Measurements from ENCODE around the gene ISYNA1. TPM values are rescaled to one million over a fixed set of nuclear protein-coding genes. Genes with fewer than 3 reads are reported as not detected.

Gene ISYNA1
- total RNA-seq, 1 donor from 2014 or later, result 153 TPM

DNA sequence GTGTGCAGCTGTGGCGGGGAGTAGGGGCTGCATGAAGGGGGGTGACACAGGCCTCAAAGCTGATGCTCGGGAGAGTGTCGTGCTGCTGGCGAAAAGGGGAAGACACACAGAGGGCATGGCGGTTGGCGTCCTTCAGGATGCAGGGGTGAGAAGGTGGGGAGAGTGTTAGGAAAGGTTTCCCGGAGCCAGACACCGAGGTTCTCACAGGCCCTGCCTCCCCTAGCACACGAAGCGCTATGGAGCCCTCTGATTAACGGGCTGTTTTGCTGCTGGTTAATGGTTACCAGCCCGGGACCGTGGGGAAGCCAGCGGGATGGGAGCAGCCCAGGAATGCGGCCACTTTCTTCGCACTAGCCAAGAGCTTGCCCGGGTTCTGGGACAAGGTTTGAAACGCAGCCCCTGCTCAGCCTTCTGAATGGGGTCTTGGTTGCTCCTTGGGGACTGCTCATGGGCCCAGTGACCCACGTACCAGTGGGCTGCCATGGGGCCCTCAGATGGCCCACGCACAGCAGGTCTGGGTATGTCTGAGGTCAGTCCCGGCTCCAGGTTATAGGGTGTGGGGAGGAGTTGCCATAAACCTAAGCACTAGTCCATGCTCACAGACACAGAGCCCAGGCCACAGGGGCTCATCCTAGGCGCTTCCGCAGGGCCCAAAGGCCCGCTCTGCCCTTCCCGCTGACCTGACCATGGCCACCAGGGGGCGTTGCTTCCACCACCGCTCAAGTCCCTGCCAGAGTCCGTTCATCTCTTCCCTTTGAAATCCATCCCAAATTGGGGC, 31.3 kb upstream of the ISYNA1 start:
- Histone ChIP-seq H3K4me3 (ENCODE audit: insufficient read depth, low read depth, low read length) (no peak overlapping the region), H3K4me1 (ENCODE audit: insufficient read depth, low read length) (peaks cover 18% of the 10 kb centered on the region), H3K27ac (ENCODE audit: low read depth, low read length) (no peak overlapping the region), H2AFZ (ENCODE audit: low read depth, low read length) (no peak overlapping the region), H3K79me2 (ENCODE audit: insufficient read depth, low read length) (peaks cover 38% of the 10 kb centered on the region), H4K20me1 (ENCODE audit: insufficient read depth, low read length) (peaks cover 97% of the 10 kb centered on the region), H3K27me3 (ENCODE audit: insufficient read depth, low read length) (no peaks in the 10 kb centered on the region), H3K4me2 (ENCODE audit: low read length) (no peak overlapping the region), H3K36me3 (ENCODE audit: insufficient read depth, low read length) (peaks cover 3% of the 10 kb centered on the region), H3K9ac (ENCODE audit: low read length) (no peak overlapping the region), H3K9me3 (ENCODE audit: insufficient read depth, low read depth, low read length) (no peaks in the 10 kb centered on the region)
- FAIRE-seq (no peak), DNase-seq (ENCODE audit: low read depth) (no peak)
- H3K36me3 Mint-ChIP-seq (ENCODE audit: low read depth, unreplicated experiment), result peaks cover 5% of the 10 kb centered on the region
- TF ChIP-seq, protein P1, sequence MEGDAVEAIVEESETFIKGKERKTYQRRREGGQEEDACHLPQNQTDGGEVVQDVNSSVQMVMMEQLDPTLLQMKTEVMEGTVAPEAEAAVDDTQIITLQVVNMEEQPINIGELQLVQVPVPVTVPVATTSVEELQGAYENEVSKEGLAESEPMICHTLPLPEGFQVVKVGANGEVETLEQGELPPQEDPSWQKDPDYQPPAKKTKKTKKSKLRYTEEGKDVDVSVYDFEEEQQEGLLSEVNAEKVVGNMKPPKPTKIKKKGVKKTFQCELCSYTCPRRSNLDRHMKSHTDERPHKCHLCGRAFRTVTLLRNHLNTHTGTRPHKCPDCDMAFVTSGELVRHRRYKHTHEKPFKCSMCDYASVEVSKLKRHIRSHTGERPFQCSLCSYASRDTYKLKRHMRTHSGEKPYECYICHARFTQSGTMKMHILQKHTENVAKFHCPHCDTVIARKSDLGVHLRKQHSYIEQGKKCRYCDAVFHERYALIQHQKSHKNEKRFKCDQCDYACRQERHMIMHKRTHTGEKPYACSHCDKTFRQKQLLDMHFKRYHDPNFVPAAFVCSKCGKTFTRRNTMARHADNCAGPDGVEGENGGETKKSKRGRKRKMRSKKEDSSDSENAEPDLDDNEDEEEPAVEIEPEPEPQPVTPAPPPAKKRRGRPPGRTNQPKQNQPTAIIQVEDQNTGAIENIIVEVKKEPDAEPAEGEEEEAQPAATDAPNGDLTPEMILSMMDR (IDR thresholded peaks at IDR 0.05; ENCODE audit: insufficient read depth, low read depth, low read length), result peak; percentile 67
- TF ChIP-seq EZH2 (IDR thresholded peaks at IDR 0.05; ENCODE audit: insufficient read depth, low read length), result no peak
- no peak overlapping the region for H3K4me3 Mint-ChIP-seq (ENCODE audit: unreplicated experiment)
- H3K4me1 Mint-ChIP-seq (ENCODE audit: low read depth, unreplicated experiment), result peaks cover 13% of the 10 kb centered on the region
- no peak overlapping the region for H3K27ac Mint-ChIP-seq (ENCODE audit: unreplicated experiment)
- no peaks in the 10 kb centered on the region for H3K27me3 Mint-ChIP-seq (ENCODE audit: low read depth, unreplicated experiment)
- H3K9me3 Mint-ChIP-seq (ENCODE audit: unreplicated experiment), result no peaks in the 10 kb centered on the region

DNA sequence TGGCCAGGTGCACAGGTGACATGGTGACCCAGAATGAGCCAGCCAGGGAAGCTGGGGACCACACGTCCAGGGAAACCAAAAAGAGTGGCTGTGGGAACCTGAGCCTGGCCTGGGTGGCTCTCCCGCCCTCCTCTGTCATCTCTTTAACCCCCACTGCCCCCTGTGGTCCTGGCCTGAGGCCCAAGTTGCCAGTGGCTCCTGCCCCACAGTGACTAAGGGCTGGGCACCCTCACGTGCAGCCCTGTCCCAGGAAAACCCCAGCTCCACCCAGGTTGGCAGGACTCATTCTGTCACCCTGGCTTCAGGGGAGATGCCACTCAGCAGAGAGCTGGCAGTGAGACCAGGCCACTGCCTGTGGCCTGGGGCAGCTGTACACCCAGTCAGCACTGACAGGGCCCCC, 30.6 kb upstream of the ISYNA1 start:
- no peaks in the 10 kb centered on the region for H3K27me3 Mint-ChIP-seq (ENCODE audit: low read depth, unreplicated experiment)
- TF ChIP-seq EZH2 (IDR thresholded peaks at IDR 0.05; ENCODE audit: insufficient read depth, low read length), result no peak
- TF ChIP-seq, protein P1 (IDR thresholded peaks at IDR 0.05; ENCODE audit: insufficient read depth, low read depth, low read length), result no peak
- Histone ChIP-seq H3K36me3 (ENCODE audit: insufficient read depth, low read length) (peaks cover 3% of the 10 kb centered on the region), H3K9me3 (ENCODE audit: insufficient read depth, low read depth, low read length) (no peaks in the 10 kb centered on the region), H3K27ac (ENCODE audit: low read depth, low read length) (no peak overlapping the region), H3K4me3 (ENCODE audit: insufficient read depth, low read depth, low read length) (no peak overlapping the region), H3K27me3 (ENCODE audit: insufficient read depth, low read length) (no peaks in the 10 kb centered on the region), H3K79me2 (ENCODE audit: insufficient read depth, low read length) (peaks cover 31% of the 10 kb centered on the region), H2AFZ (ENCODE audit: low read depth, low read length) (no peak overlapping the region), H3K9ac (ENCODE audit: low read length) (no peak overlapping the region), H3K4me1 (ENCODE audit: insufficient read depth, low read length) (peaks cover 18% of the 10 kb centered on the region), H4K20me1 (ENCODE audit: insufficient read depth, low read length) (peaks cover 95% of the 10 kb centered on the region), H3K4me2 (ENCODE audit: low read length) (no peak overlapping the region)
- FAIRE-seq (no peak), DNase-seq (ENCODE audit: low read depth) (no peak)
- H3K27ac Mint-ChIP-seq (ENCODE audit: unreplicated experiment), result no peak overlapping the region
- peaks cover 6% of the 10 kb centered on the region for H3K36me3 Mint-ChIP-seq (ENCODE audit: low read depth, unreplicated experiment)
- peaks cover 13% of the 10 kb centered on the region for H3K4me1 Mint-ChIP-seq (ENCODE audit: low read depth, unreplicated experiment)
- H3K4me3 Mint-ChIP-seq (ENCODE audit: unreplicated experiment), result no peak overlapping the region
- no peaks in the 10 kb centered on the region for H3K9me3 Mint-ChIP-seq (ENCODE audit: unreplicated experiment)

DNA sequence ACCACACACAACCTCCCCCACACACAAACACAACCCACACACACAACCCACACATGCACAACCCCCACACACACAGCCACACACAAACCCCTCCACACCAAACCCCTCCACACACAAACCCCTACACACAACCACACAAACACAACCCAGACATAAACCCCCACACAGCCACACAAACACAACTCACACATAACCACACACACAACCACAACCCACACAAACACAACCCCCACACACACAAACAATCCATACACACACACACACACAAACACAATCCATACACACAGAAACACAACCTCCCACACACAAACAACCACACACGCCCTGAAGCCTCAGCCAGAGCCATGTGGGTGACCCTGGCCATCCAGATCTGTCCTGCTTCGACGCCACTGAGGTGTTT, 30.0 kb upstream of the ISYNA1 start:
- H3K27ac Mint-ChIP-seq (ENCODE audit: unreplicated experiment), result no peak overlapping the region
- no peak overlapping the region for H3K4me3 ChIP-seq (ENCODE audit: insufficient read depth, low read depth, low read length)
- H3K27ac ChIP-seq (ENCODE audit: low read depth, low read length), result no peak overlapping the region
- peaks cover 18% of the 10 kb centered on the region for H3K4me1 ChIP-seq (ENCODE audit: insufficient read depth, low read length)
- no peak overlapping the region for H3K4me2 ChIP-seq (ENCODE audit: low read length)
- peaks cover 3% of the 10 kb centered on the region for H3K36me3 ChIP-seq (ENCODE audit: insufficient read depth, low read length)
- DNase-seq (ENCODE audit: low read depth) (no peak), FAIRE-seq (no peak)
- H3K4me1 Mint-ChIP-seq (ENCODE audit: low read depth, unreplicated experiment), result peaks cover 13% of the 10 kb centered on the region
- no peaks in the 10 kb centered on the region for H3K9me3 Mint-ChIP-seq (ENCODE audit: unreplicated experiment)
- no peaks in the 10 kb centered on the region for H3K27me3 Mint-ChIP-seq (ENCODE audit: low read depth, unreplicated experiment)
- H3K9me3 ChIP-seq (ENCODE audit: insufficient read depth, low read depth, low read length), result no peaks in the 10 kb centered on the region
- peaks cover 26% of the 10 kb centered on the region for H3K79me2 ChIP-seq (ENCODE audit: insufficient read depth, low read length)
- TF ChIP-seq EZH2 (IDR thresholded peaks at IDR 0.05; ENCODE audit: insufficient read depth, low read length), result no peak
- TF ChIP-seq, protein P1 (IDR thresholded peaks at IDR 0.05; ENCODE audit: insufficient read depth, low read depth, low read length), result no peak
- peaks cover 95% of the 10 kb centered on the region for H4K20me1 ChIP-seq (ENCODE audit: insufficient read depth, low read length)
- H2AFZ ChIP-seq (ENCODE audit: low read depth, low read length), result no peak overlapping the region
- peak overlapping the region; percentile 43 for H3K9ac ChIP-seq (ENCODE audit: low read length)
- H3K4me3 Mint-ChIP-seq (ENCODE audit: unreplicated experiment), result no peak overlapping the region
- peaks cover 7% of the 10 kb centered on the region for H3K36me3 Mint-ChIP-seq (ENCODE audit: low read depth, unreplicated experiment)
- no peaks in the 10 kb centered on the region for H3K27me3 ChIP-seq (ENCODE audit: insufficient read depth, low read length)

Data from astrocyte (in vitro differentiated cells and primary cell).